ENCODE results near the gene BDNF. TPM values are rescaled to one million over a fixed set of nuclear protein-coding genes. Genes with fewer than 3 reads are reported as not detected.

BDNF gene
- total RNA-seq, 1 donor from 2014 or later: 2.7 TPM

GRCh38 chr11:27705873-27706820 is 5.9 kb upstream of the BDNF start:
- Mint-ChIP-seq H3K27me3 (peaks cover 25% of the 10 kb centered on the region), H3K36me3 (ENCODE audit: insufficient read depth) (no peaks in the 10 kb centered on the region), H3K4me1 (ENCODE audit: low read depth) (peaks cover 7% of the 10 kb centered on the region), H3K4me3 (ENCODE audit: low read depth) (no peak overlapping the region), H3K9me3 (ENCODE audit: low read depth) (no peaks in the 10 kb centered on the region), H3K27ac (no peak overlapping the region)
- peak; percentile 66 for TF ChIP-seq CTCF (IDR thresholded peaks at IDR 0.05; ENCODE audit: unreplicated experiment)
- no peak for DNase-seq (ENCODE audit: low spot score, unreplicated experiment)

- H3K36me3 Mint-ChIP-seq (ENCODE audit: insufficient read depth): no peaks in the 10 kb centered on the region
- DNase-seq (ENCODE audit: low spot score, unreplicated experiment): no peak
- no peak for TF ChIP-seq CTCF (IDR thresholded peaks at IDR 0.05; ENCODE audit: unreplicated experiment)
- no peaks in the 10 kb centered on the region for H3K9me3 Mint-ChIP-seq (ENCODE audit: low read depth)
- peaks cover 18% of the 10 kb centered on the region for H3K4me1 Mint-ChIP-seq (ENCODE audit: low read depth)
- no peak overlapping the region for H3K4me3 Mint-ChIP-seq (ENCODE audit: low read depth)
- no peak overlapping the region for H3K27ac Mint-ChIP-seq
- H3K27me3 Mint-ChIP-seq: peaks cover 28% of the 10 kb centered on the region
Measured at GRCh38 chr11:27703481-27703880, 3.2 kb upstream of the BDNF start.

- TF ChIP-seq CTCF (IDR thresholded peaks at IDR 0.05; ENCODE audit: unreplicated experiment): no peak
- no peaks in the 10 kb centered on the region for H3K36me3 Mint-ChIP-seq (ENCODE audit: insufficient read depth)
- H3K4me3 Mint-ChIP-seq (ENCODE audit: low read depth): no peak overlapping the region
Measured at GRCh38 chr11:27702811-27703210, 2.6 kb upstream of the BDNF start.

GRCh38 chr11:27701355-27702105 is 1.3 kb upstream of the BDNF start:
- Mint-ChIP-seq H3K27ac (peak overlapping the region; percentile 39), H3K4me3 (ENCODE audit: low read depth) (peak overlapping the region; percentile 79), H3K36me3 (ENCODE audit: insufficient read depth) (no peaks in the 10 kb centered on the region), H3K4me1 (ENCODE audit: low read depth) (peaks cover 25% of the 10 kb centered on the region), H3K9me3 (ENCODE audit: low read depth) (no peaks in the 10 kb centered on the region), H3K27me3 (peaks cover 36% of the 10 kb centered on the region)
- no peak for DNase-seq (ENCODE audit: low spot score, unreplicated experiment)
- TF ChIP-seq CTCF (IDR thresholded peaks at IDR 0.05; ENCODE audit: unreplicated experiment): peak; percentile 35

More at GRCh38 chr11:27702811-27703210, 2.6 kb upstream of the BDNF start:
- no peak for DNase-seq (ENCODE audit: low spot score, unreplicated experiment)
- H3K9me3 Mint-ChIP-seq (ENCODE audit: low read depth): no peaks in the 10 kb centered on the region
- peaks cover 21% of the 10 kb centered on the region for H3K4me1 Mint-ChIP-seq (ENCODE audit: low read depth)
- no peak overlapping the region for H3K27ac Mint-ChIP-seq
- peaks cover 28% of the 10 kb centered on the region for H3K27me3 Mint-ChIP-seq

- peaks cover 29% of the 10 kb centered on the region for H3K4me1 Mint-ChIP-seq (ENCODE audit: low read depth)
Measured at GRCh38 chr11:27699926-27700350, 317 bp downstream of the BDNF start.

More at GRCh38 chr11:27699926-27700350, 317 bp downstream of the BDNF start:
- H3K9me3 Mint-ChIP-seq (ENCODE audit: low read depth): no peaks in the 10 kb centered on the region
- no peak for DNase-seq (ENCODE audit: low spot score, unreplicated experiment)
- peak overlapping the region; percentile 84 for H3K4me3 Mint-ChIP-seq (ENCODE audit: low read depth)
- H3K27ac Mint-ChIP-seq: no peak overlapping the region
- TF ChIP-seq CTCF (IDR thresholded peaks at IDR 0.05; ENCODE audit: unreplicated experiment): no peak
- H3K36me3 Mint-ChIP-seq (ENCODE audit: insufficient read depth): no peaks in the 10 kb centered on the region
- H3K27me3 Mint-ChIP-seq: peaks cover 40% of the 10 kb centered on the region

Data from progenitor cell of endocrine pancreas (in vitro differentiated cells).